HG02973 (cell line): ENCODE data around the gene FAM89B.

Experiments
- ATAC-seq: cut with Tn5 transposase; IDR thresholded peaks from one replicate; pipeline ENCODE4 v1.9.1; 2021; ENCODE audit warnings: moderate library complexity; ENCODE audit not compliant: unreplicated experiment

FAM89B gene

DNA sequence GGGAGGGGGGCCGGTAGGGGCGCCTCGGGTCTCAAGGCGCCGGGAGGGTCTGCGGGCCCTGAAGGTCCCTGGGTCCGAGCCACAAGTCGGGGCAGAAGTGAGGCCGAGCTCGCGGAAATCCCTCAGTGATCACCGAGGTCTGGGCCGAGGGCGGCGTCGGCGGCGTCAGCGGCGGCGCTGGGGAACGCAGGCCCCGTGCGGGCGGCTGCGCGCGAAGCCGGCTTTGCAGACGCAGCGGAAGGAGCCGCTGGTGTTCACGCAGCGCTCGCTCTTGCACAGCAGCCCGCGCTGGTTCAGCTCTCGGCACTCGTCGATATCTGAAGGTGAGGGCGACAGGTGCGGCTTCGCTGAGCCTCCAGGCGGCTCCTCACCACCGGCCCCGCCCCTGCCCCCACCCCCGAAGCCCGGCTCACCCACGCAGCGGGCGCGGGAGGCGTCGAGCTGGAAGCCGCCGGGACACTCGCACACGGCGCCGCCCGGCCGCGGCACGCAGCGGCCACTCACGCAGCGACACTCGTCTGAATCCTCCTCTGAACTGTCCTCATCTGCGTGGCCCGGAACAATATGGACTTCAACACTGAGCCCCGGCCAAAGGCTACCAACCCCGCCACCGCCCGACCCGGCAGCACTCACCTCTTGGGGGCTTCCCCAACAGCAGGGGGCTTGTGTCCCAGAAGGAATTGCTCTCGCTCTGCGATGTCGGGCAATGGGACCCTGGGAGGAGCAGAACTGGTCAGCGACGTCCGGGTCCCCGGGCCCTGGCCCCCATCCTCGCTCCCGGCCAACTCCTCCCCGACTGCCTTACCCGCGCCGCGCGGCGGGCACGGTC lies 33.2 kb upstream of the FAM89B start:
- no peak for ATAC-seq

GRCh38 chr11:65539744-65540289 lies 32.5 kb upstream of the FAM89B start:
- ATAC-seq = peak; percentile 38

DNA sequence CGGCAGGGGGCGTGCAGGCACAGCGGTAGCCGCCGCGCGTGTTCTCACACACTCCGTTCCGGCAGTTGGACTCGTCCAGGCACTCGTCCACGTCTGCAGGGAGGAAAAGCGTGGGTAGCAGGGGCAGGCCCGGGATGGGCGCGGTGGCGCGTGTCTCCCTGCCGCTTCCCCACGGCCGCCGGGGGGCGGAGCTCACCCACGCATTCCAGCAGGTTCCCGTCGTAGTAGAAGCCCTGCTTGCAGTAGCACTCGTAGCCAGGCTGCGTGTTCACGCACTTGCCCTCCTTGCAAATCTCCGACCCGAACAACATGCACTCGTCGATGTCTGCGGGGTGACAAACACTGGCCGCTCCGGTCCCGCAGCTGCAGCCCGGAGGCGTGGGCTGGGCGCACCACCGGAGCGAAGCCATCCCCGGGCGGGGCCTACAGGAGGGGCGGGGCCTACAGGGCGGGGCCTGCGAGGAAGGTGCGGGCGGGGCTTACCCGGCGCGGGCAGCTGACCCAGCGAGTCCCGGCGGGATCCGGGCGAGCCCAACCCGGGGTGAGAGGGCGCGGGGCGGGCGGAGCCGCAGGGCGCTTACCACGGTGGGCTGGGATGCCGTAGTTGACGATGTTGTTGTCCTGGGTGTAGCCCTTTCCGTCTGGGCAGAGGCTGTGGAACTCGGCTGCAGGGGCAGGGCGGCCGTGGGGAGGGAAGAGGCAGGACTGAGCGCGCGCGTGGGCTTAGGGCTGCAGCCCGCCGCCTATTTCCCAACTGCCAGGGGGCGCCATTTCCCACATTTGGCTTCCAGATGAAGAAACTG lies 31.8 kb upstream of the FAM89B start:
- ATAC-seq = peak; percentile 58

GRCh38 chr11:65541093-65541982 lies 31.0 kb upstream of the FAM89B start:
- ATAC-seq = no peak

GRCh38 chr11:65542738-65543390 lies 29.5 kb upstream of the FAM89B start:
- no peak for ATAC-seq

DNA sequence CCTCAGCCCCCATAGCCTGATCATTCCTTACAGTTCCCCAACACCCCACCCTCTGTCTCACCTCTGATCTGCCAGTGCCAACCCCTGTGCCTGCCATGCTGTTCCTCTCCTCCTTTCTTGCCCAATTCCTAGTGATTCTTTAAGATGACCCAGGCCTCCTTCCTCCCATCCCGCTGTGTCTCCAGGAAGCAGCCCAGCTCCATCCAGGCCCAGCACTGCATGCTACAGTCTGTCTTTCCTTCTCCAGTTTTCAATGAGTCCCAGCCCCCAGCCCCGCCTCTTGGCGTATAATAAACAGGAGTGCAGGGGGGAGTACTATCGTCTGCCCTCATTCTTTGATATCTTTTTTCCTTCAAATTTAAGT lies 26.5 kb upstream of the FAM89B start:
- ATAC-seq = no peak

GRCh38 chr11:65546217-65546958 lies 25.9 kb upstream of the FAM89B start:
- no peak for ATAC-seq

- ATAC-seq = no peak
Measured at GRCh38 chr11:65547446-65548125, 24.8 kb upstream of the FAM89B start.

DNA sequence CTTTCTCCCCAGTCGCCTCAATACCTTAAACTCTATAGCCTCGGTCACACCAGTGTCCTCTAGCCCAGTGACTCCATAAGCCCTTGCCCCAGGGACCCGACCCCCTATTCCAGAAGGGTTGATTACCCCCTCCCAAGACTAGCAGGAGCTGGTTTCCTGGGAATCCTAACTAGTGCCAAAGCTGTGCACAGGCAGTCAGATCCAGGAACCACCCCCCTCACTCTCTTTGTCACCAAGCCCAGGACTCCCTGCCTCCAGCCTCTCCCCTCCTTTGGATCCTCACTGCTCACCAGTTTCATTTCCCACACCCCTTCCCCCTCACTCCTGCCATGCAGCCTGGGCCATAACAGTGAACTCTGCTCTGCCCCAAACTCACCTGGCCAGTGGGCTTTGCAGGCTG lies 23.9 kb upstream of the FAM89B start:
- no peak for ATAC-seq

DNA sequence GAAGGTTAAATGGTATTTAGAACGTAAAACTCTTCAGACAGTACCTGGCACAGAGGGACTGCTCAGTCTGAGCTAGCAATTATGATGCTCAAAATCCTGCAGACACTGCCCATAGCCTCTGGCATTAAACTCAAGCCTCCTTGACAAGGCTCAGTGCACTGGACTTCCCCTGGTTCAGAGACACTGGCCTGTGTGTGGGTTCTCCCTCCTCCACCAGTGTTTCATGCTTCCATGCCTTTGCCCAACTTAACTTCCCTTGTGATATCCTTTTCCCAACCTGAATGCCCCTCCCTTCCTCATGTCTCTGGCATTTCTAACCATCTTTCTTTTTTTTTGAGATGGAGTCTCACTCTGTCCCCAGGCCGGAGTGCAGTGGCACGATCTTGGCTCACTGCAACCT lies 23.2 kb upstream of the FAM89B start:
- ATAC-seq = no peak

- no peak for ATAC-seq
Measured at GRCh38 chr11:65551572-65552387, 20.6 kb upstream of the FAM89B start.

DNA sequence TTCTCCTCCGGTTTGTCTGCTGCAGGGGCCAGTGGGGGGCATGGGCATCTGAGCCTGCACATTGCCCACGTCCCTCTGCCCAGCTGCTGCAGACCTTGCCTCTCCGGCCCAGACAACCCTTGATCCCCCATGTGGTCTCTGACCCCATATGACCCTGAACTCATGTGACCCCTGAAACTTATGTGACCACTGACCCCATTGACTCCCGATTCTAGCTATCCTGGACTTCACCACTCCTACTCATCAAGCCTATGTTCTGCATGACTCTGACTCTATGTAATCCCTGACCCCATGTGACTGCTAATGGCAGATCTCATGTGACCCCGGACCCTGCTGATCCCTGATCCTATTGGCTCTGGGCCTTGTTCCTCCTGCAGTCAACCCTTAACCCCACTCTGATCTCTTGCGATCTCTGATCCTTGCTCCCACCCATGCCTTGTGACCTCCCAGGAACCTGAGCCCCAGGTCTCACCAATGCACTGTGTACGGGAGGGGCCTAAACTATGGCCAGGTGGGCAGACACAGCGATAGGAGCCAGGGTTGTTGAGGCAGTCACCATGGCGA lies 19.9 kb upstream of the FAM89B start:
- no peak for ATAC-seq

DNA sequence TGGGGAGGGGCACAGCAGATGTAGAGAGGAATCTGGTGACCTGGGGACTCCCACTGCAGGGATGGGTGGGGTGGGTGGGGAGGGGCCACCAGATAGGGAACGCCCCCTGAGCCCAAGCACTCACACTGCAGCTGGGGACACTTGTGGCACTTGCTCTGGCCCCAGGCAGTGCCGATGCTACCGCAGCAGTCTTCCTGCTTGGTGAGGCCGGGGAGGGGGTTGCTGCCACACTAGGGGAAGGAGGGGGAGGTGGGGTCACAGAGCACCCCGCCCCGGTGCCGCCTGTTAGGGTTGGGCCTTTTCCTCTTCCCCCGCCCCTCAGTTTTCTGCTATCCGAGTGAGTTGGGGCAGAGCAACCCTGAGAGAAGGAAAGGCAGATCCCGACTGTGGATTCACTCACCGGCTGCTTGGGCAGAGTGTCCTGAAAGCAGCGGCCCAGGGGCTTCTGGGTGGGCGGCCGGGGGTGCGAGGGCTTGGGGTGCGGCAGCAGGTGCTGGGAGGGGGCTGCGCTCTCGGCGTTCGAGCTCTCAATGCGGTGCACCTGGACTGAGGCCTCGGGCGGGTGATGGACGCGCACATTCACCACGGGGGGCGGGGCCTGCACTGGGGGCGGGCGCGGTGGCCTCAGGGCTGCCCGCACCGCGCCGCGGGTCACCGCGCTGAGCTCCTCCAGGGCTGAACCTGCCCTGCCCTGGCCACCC lies 18.9 kb upstream of the FAM89B start:
- no peak for ATAC-seq

DNA sequence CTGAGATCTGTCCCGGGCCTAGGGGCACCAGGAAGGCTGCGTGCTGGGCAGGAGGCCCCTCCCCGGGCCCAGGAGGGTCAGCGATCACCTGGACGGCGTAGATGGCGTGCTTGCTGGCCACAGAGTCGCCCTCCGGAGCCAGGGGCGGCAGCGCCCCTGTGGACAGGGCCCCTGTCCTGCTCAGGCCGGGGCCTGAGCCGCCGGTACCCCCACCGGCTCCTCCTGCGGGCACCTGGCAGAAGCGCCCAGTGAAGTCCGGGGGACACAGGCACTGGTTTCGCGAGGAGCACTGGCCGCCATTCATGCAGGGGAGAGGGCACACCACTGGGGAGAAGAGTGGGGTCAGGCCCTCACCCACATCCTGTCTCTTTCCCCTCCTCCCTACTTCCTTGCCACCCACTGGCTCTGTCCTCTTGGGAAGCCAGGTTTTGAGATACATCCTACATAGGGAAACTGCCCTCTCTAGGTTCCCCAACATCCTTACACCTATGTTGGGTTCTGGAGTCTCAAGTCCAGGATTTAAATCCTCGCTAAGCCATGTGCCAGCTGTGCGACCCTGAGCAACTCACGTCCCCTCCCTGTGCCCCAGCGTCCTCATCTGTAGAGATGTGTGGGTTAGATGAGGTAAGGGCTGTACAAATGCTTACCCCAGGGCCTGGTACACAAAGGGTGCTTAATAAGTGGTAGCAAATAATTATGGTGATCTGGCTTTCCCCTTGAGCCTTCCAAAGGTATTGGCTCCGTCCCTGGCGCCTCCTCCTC lies 18.1 kb upstream of the FAM89B start:
- ATAC-seq = no peak

- ATAC-seq = no peak
Measured at GRCh38 chr11:65554842-65555430, 17.4 kb upstream of the FAM89B start.

GRCh38 chr11:65555693-65556231 lies 16.6 kb upstream of the FAM89B start:
- no peak for ATAC-seq
